Activated CD4-positive, alpha-beta T cell treated with anti-CD3 and anti-CD28 coated beads, Interleukin-2, amount 50 U/mL, for 48 hours (primary cell): Measurements from ENCODE around the gene OSBPL8.
"Not testable (repeated sequence)": the region's sequence is repeated elsewhere in the genome, so short reads cannot be mapped to it uniquely, and the experiment has no call there.

Source experiments
- DNase-seq, 2 experiments: peaks; one replicate each; pipeline ENCODE4 v3.0.0-alpha.2; 2020

Gene OSBPL8

GRCh38 chr12:76520348-76520747 is 39.2 kb downstream of the OSBPL8 start:
- no peak for DNase-seq

GRCh38 chr12:76519538-76519937 is 40.0 kb downstream of the OSBPL8 start:
- peak in 1 of 2 experiments; percentile 15 for DNase-seq

GRCh38 chr12:76518699-76519098 is 40.9 kb downstream of the OSBPL8 start:
- DNase-seq: no peak

GRCh38 chr12:76515271-76515670 is 44.3 kb downstream of the OSBPL8 start:
- DNase-seq: no peak

- DNase-seq: not testable (repeated sequence)
Observed at GRCh38 chr12:76511116-76511716, 48.4 kb downstream of the OSBPL8 start.

GRCh38 chr12:76508128-76508980 is 51.2 kb downstream of the OSBPL8 start:
- DNase-seq: no peak

GRCh38 chr12:76506149-76506548 is 53.4 kb downstream of the OSBPL8 start:
- no peak for DNase-seq

- DNase-seq: no peak
Observed at GRCh38 chr12:76505050-76505449, 54.5 kb downstream of the OSBPL8 start.

GRCh38 chr12:76504606-76505005 is 55.0 kb downstream of the OSBPL8 start:
- DNase-seq: no peak

GRCh38 chr12:76503957-76504356 is 55.6 kb downstream of the OSBPL8 start:
- DNase-seq: no peak

GRCh38 chr12:76501390-76501789 is 58.2 kb downstream of the OSBPL8 start:
- DNase-seq: no peak

GRCh38 chr12:76499136-76499535 is 60.4 kb downstream of the OSBPL8 start:
- DNase-seq: not testable (repeated sequence)

GRCh38 chr12:76495556-76495955 is 64.0 kb downstream of the OSBPL8 start:
- no peak for DNase-seq

- DNase-seq: no peak
Observed at GRCh38 chr12:76491292-76491691, 68.3 kb downstream of the OSBPL8 start.

GRCh38 chr12:76490763-76491162 is 68.8 kb downstream of the OSBPL8 start:
- DNase-seq: no peak

GRCh38 chr12:76489737-76490136 is 69.8 kb downstream of the OSBPL8 start:
- no peak for DNase-seq

GRCh38 chr12:76486011-76486410 is 73.6 kb downstream of the OSBPL8 start:
- no peak for DNase-seq

GRCh38 chr12:76480796-76481195 is 78.8 kb downstream of the OSBPL8 start:
- DNase-seq: no peak

- no peak for DNase-seq
Observed at GRCh38 chr12:76478045-76478444, 81.5 kb downstream of the OSBPL8 start.

GRCh38 chr12:76472862-76473261 is 86.7 kb downstream of the OSBPL8 start:
- not testable (repeated sequence) for DNase-seq

- DNase-seq: no peak
Observed at GRCh38 chr12:76471579-76471978, 88.0 kb downstream of the OSBPL8 start.

- DNase-seq: no peak
Observed at GRCh38 chr12:76470028-76470939, 89.3 kb downstream of the OSBPL8 start.

GRCh38 chr12:76464631-76465166 is 94.9 kb downstream of the OSBPL8 start:
- DNase-seq: no peak
